Activated T-helper 17 cell treated with anti-CD3 and anti-CD28 coated beads, Interleukin-2, amount 50 U/mL, for 72 hours (primary cell): ENCODE data around the gene PPM1F. TPM values are rescaled to one million over a fixed set of nuclear protein-coding genes. Genes with fewer than 3 reads are reported as not detected.

Experiments
- total RNA-seq, 2 donors: library from RNA; stranded (reverse); gene quantifications; one replicate each; pipeline ENCODE4 v1.2.3, GENCODE V29; 2022

The PPM1F gene
- total RNA-seq, 2 donors from 2014 or later, result 17.3 to 20.3 TPM

Other genes starting within 250 kb of the PPM1F start
- gene YPEL1, start 217.1 kb downstream of the PPM1F start, total RNA-seq, result 1 to 10 TPM in 1 of 2 donors, under 1 TPM in 1; 0.91 to 4.6 TPM
- gene MAPK1, start 85.2 kb downstream of the PPM1F start, total RNA-seq, result 10 to 100 TPM; 48.6 to 70.7 TPM
- 10 to 100 TPM; 34.6 to 42.3 TPM for gene TOP3B, start 29.9 kb upstream of the PPM1F start, total RNA-seq